ENCODE measurements around the gene SLC4A1.

Gene SLC4A1

GRCh38 chr17:44273607-44274006 lies 5.7 kb upstream of the SLC4A1 start:
- no peak for TF ChIP-seq ZNF274 (IDR thresholded peaks at IDR 0.05; ENCODE audit: low read depth, low read length)
- H3K4me3 ChIP-seq (ENCODE audit: low read length) = no peak overlapping the region

GRCh38 chr17:44272954-44273353 lies 5.0 kb upstream of the SLC4A1 start:
- H3K4me3 ChIP-seq (ENCODE audit: low read length) = no peak overlapping the region
- no peak for TF ChIP-seq ZNF274 (IDR thresholded peaks at IDR 0.05; ENCODE audit: low read depth, low read length)

- TF ChIP-seq ZNF274 (IDR thresholded peaks at IDR 0.05; ENCODE audit: low read depth, low read length) = no peak
- no peak overlapping the region for H3K4me3 ChIP-seq (ENCODE audit: low read length)
Measured at GRCh38 chr17:44272321-44272951, 4.5 kb upstream of the SLC4A1 start.

GRCh38 chr17:44269535-44270240 lies 1.8 kb upstream of the SLC4A1 start:
- TF ChIP-seq ZNF274 (IDR thresholded peaks at IDR 0.05; ENCODE audit: low read depth, low read length) = no peak
- no peak overlapping the region for H3K4me3 ChIP-seq (ENCODE audit: low read length)

- no peak for TF ChIP-seq ZNF274 (IDR thresholded peaks at IDR 0.05; ENCODE audit: low read depth, low read length)
- H3K4me3 ChIP-seq (ENCODE audit: low read length) = no peak overlapping the region
Measured at GRCh38 chr17:44268709-44269534, 987 bp upstream of the SLC4A1 start.

GRCh38 chr17:44267165-44267455 lies 825 bp downstream of the SLC4A1 start:
- H3K4me3 ChIP-seq (ENCODE audit: low read length) = no peak overlapping the region
- no peak for TF ChIP-seq ZNF274 (IDR thresholded peaks at IDR 0.05; ENCODE audit: low read depth, low read length)

- H3K4me3 ChIP-seq (ENCODE audit: low read length) = no peak overlapping the region
- TF ChIP-seq ZNF274 (IDR thresholded peaks at IDR 0.05; ENCODE audit: low read depth, low read length) = no peak
Measured at GRCh38 chr17:44266402-44267164, 1.4 kb downstream of the SLC4A1 start.

- no peak overlapping the region for H3K4me3 ChIP-seq (ENCODE audit: low read length)
- TF ChIP-seq ZNF274 (IDR thresholded peaks at IDR 0.05; ENCODE audit: low read depth, low read length) = no peak
Measured at GRCh38 chr17:44263345-44263902, 4.5 kb downstream of the SLC4A1 start.

- no peak for TF ChIP-seq ZNF274 (IDR thresholded peaks at IDR 0.05; ENCODE audit: low read depth, low read length)
- H3K4me3 ChIP-seq (ENCODE audit: low read length) = no peak overlapping the region
Measured at GRCh38 chr17:44262654-44263225, 5.2 kb downstream of the SLC4A1 start.

- TF ChIP-seq ZNF274 (IDR thresholded peaks at IDR 0.05; ENCODE audit: low read depth, low read length) = no peak
- no peak overlapping the region for H3K4me3 ChIP-seq (ENCODE audit: low read length)
Measured at GRCh38 chr17:44260296-44260695, 7.6 kb downstream of the SLC4A1 start.

- no peak for TF ChIP-seq ZNF274 (IDR thresholded peaks at IDR 0.05; ENCODE audit: low read depth, low read length)
- no peak overlapping the region for H3K4me3 ChIP-seq (ENCODE audit: low read length)
Measured at GRCh38 chr17:44258811-44259351, 9.1 kb downstream of the SLC4A1 start.

GRCh38 chr17:44257815-44258760 lies 9.8 kb downstream of the SLC4A1 start:
- TF ChIP-seq ZNF274 (IDR thresholded peaks at IDR 0.05; ENCODE audit: low read depth, low read length) = no peak
- no peak overlapping the region for H3K4me3 ChIP-seq (ENCODE audit: low read length)

Measured in GM08714 (cell line).